ENCODE measurements around the gene SLIT1.

Gene SLIT1

GRCh38 chr10:97010695-97011206 lies 175.0 kb downstream of the SLIT1 start:
- H3K27ac Mint-ChIP-seq, result no peak overlapping the region
- peaks cover 0 to 6% of the 10 kb centered on the region in 2 donors for H3K27me3 Mint-ChIP-seq
- peaks cover 15 to 17% of the 10 kb centered on the region in 2 donors for H3K36me3 Mint-ChIP-seq
- H3K4me3 Mint-ChIP-seq, result no peak overlapping the region
- no peak for ATAC-seq (replicated peaks)
- H3K9me3 Mint-ChIP-seq, result peaks cover 14 to 16% of the 10 kb centered on the region in 2 donors
- DNase-seq, result no peak
- peaks cover 3 to 7% of the 10 kb centered on the region in 2 donors for H3K4me1 Mint-ChIP-seq

DNA sequence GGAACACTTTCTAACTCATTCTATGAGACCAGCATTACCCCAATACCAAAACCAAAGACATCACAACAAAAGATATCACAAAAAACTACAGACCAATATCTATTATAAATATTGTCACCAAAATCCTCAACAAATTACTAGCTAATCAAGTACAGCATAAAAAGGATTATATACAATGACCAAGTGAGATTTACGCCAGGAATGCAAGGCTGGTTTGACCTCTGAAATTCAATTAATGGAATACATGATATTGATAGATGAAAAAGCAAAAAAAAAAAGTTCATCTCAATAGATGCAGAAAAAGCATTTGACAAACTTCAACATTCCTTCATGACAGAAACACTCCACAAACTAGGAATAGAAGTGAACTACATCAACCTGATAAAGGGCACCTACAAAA lies 178.3 kb downstream of the SLIT1 start:
- Mint-ChIP-seq H3K27ac (no peak overlapping the region), H3K9me3 (peaks cover 17 to 20% of the 10 kb centered on the region in 2 donors), H3K27me3 (peaks cover 0 to 6% of the 10 kb centered on the region in 2 donors), H3K4me1 (peaks cover 3 to 7% of the 10 kb centered on the region in 2 donors), H3K36me3 (peaks cover 17 to 21% of the 10 kb centered on the region in 2 donors), H3K4me3 (no peak overlapping the region)
- no peak for DNase-seq
- no peak for ATAC-seq (replicated peaks)

DNA sequence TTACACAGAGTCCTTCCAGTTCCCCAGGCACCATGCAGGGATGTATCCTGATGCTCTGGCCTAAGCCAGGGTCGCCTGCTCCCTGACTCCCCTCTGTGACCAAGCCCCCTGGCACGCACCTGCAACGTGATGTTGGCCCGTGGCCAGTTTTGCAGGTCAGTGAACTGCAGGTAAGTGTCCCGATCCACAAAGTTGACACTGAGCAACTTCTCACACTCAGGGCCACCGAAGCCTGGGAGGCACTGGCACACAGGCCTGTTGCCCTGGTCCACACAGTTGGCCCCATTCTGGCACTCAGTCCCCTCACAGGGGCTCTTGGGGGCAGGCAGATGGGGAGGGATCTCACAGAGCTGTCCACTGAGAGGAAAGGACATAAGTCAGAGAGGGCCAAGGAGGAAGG lies 179.4 kb downstream of the SLIT1 start:
- Mint-ChIP-seq H3K36me3 (peaks cover 17 to 21% of the 10 kb centered on the region in 2 donors), H3K27ac (no peak overlapping the region), H3K27me3 (peaks cover 0 to 6% of the 10 kb centered on the region in 2 donors), H3K4me3 (no peak overlapping the region), H3K9me3 (peaks cover 17 to 20% of the 10 kb centered on the region in 2 donors), H3K4me1 (peaks cover 3 to 7% of the 10 kb centered on the region in 2 donors)
- ATAC-seq (replicated peaks) (no peak), DNase-seq (no peak)

DNA sequence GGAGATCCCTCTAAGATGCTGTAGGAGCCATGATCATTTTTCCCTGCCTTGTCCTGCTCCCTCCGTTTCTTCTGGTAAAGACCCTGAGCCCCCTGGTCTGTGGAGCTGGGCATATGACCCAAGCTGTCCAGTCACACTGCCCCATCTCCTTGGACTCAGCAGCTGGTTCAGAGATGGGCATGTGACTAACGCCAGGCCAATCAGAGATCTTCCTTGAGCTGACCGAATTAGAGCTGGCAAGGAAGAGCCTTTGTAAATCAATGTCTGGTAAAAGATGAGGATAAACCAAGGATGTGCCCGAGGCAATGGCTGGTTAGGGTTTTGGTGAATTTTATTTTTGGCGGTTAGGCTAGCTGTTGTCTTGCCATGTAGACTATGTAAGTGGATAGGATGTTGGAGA lies 180.4 kb downstream of the SLIT1 start:
- ATAC-seq (replicated peaks) (no peak), DNase-seq (no peak)
- Mint-ChIP-seq H3K27ac (no peak overlapping the region), H3K27me3 (peaks cover 0 to 6% of the 10 kb centered on the region in 2 donors), H3K9me3 (peaks cover 17 to 20% of the 10 kb centered on the region in 2 donors), H3K4me1 (peaks cover 3 to 5% of the 10 kb centered on the region in 2 donors), H3K36me3 (peaks cover 17 to 21% of the 10 kb centered on the region in 2 donors), H3K4me3 (no peak overlapping the region)

DNA sequence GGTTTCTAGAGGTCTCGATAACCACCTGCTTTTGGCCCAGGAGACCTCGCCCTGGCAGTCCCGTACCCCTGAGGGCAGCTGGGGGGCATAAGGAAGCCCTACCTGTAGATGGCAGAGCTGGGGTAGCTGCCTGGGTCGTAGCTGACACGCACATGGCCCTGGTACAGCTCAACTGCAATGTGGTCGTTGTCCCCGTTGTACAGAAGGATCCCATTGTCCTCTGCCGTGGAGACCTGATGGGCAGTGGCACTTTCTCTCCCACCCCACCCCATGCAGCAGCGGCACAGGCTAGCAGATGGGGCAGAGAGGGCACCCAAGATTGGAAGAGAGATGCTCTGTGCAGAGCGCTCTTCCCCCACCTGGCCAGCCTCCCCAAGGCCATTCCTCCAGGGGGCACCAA lies 181.2 kb downstream of the SLIT1 start:
- Mint-ChIP-seq H3K36me3 (peaks cover 15 to 21% of the 10 kb centered on the region in 2 donors), H3K27ac (no peak overlapping the region), H3K9me3 (peaks cover 17 to 20% of the 10 kb centered on the region in 2 donors), H3K4me3 (no peak overlapping the region), H3K27me3 (peaks cover 0 to 6% of the 10 kb centered on the region in 2 donors), H3K4me1 (no peaks in the 10 kb centered on the region)
- DNase-seq (no peak), ATAC-seq (replicated peaks) (no peak)

DNA sequence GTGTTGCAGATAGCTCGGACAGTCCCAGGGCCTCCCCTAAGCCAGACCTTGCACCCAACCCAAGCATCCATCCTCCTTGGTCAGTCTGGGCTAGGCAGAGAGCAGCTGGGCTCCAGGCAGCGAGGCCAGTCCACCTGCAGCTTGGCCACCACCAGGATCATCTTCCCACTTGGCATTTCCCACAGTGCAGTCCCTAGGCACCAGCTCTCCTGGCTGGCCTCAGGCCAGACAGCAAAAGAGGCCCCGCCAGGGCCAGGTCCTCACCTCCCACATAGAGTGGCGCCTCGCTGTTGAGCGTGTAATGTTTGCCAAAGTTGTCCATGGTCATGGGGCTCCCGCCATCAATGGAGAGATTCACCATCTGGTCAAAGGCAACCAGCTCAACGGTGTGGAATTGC lies 182.0 kb downstream of the SLIT1 start:
- Mint-ChIP-seq H3K27ac (no peak overlapping the region), H3K27me3 (peaks cover 0 to 6% of the 10 kb centered on the region in 2 donors), H3K9me3 (peaks cover 17 to 20% of the 10 kb centered on the region in 2 donors), H3K4me1 (no peaks in the 10 kb centered on the region), H3K4me3 (no peak overlapping the region), H3K36me3 (peaks cover 15 to 21% of the 10 kb centered on the region in 2 donors)
- DNase-seq (no peak), ATAC-seq (replicated peaks) (no peak)

GRCh38 chr10:97003151-97003803 lies 182.5 kb downstream of the SLIT1 start:
- H3K9me3 Mint-ChIP-seq, result peaks cover 17 to 20% of the 10 kb centered on the region in 2 donors
- H3K27me3 Mint-ChIP-seq, result peaks cover 0 to 6% of the 10 kb centered on the region in 2 donors
- no peak overlapping the region for H3K27ac Mint-ChIP-seq
- H3K4me1 Mint-ChIP-seq, result no peaks in the 10 kb centered on the region
- no peak for DNase-seq
- peaks cover 15 to 21% of the 10 kb centered on the region in 2 donors for H3K36me3 Mint-ChIP-seq
- no peak overlapping the region for H3K4me3 Mint-ChIP-seq
- no peak for ATAC-seq (replicated peaks)

- ATAC-seq (replicated peaks) (no peak), DNase-seq (no peak)
- no peak overlapping the region for H3K27ac Mint-ChIP-seq
- H3K36me3 Mint-ChIP-seq, result peaks cover 15 to 18% of the 10 kb centered on the region in 2 donors
- H3K9me3 Mint-ChIP-seq, result peaks cover 14 to 18% of the 10 kb centered on the region in 2 donors
- H3K27me3 Mint-ChIP-seq, result peaks cover 0 to 6% of the 10 kb centered on the region in 2 donors
- no peaks in the 10 kb centered on the region for H3K4me1 Mint-ChIP-seq
- no peak overlapping the region for H3K4me3 Mint-ChIP-seq
Observed at GRCh38 chr10:97002670-97003069, 183.1 kb downstream of the SLIT1 start.

DNA sequence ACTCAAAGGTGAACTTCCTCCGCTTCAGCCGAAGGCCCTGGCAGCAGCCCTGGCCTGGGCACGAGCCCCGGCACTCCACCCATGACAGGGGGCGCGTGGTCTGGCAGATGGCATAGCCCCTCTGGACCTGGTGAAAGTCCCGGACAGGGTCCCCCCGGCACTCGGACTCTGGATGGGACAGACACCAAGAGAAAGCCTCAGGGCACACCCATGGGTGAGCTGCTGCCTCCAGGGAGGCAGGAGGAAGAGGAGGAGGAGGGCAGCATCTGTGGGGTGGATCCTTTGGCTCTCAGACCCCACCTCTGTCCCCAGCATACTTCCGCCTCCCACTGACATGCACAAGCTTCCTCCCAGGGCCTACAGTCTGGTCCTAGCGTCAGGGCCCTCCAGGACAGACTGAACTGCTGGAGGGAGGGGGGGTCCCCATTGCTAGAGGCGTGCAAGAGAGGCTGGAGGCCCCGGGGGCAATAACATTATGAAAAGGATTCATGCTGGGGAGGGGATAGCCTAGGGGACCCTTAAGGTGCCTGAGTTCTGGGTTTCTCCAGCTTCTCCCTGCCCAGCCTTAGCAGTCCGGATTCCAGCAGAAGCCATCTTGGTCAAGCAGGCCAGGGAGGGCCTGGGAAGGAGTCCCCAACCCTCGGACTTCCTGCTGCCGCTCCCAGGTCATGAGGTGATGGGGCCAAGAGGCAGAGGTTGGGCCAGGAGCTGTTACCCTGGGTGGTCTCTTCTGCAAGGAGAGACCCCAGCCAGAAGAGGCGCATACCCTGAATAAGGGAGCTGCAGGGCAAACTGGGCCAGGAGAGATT lies 184.4 kb downstream of the SLIT1 start:
- peaks cover 0 to 1% of the 10 kb centered on the region in 2 donors for H3K27me3 Mint-ChIP-seq
- H3K9me3 Mint-ChIP-seq, result peaks cover 4 to 6% of the 10 kb centered on the region in 2 donors
- no peak for ATAC-seq (replicated peaks)
- H3K27ac Mint-ChIP-seq, result no peak overlapping the region
- H3K4me3 Mint-ChIP-seq, result no peak overlapping the region
- no peaks in the 10 kb centered on the region for H3K4me1 Mint-ChIP-seq
- H3K36me3 Mint-ChIP-seq, result peaks cover 6% of the 10 kb centered on the region in 2 donors
- no peak for DNase-seq

GRCh38 chr10:97000487-97001182 lies 185.1 kb downstream of the SLIT1 start:
- no peak overlapping the region for H3K4me3 Mint-ChIP-seq
- H3K4me1 Mint-ChIP-seq, result no peaks in the 10 kb centered on the region
- ATAC-seq (replicated peaks), result no peak
- peaks cover 3 to 4% of the 10 kb centered on the region in 2 donors for H3K36me3 Mint-ChIP-seq
- no peak overlapping the region for H3K27ac Mint-ChIP-seq
- peaks cover 2 to 3% of the 10 kb centered on the region in 2 donors for H3K9me3 Mint-ChIP-seq
- DNase-seq, result no peak
- H3K27me3 Mint-ChIP-seq, result no peaks in the 10 kb centered on the region

GRCh38 chr10:96999987-97000386 lies 185.8 kb downstream of the SLIT1 start:
- Mint-ChIP-seq H3K27ac (no peak overlapping the region), H3K36me3 (peaks cover 0 to 2% of the 10 kb centered on the region in 2 donors), H3K9me3 (no peaks in the 10 kb centered on the region), H3K27me3 (no peaks in the 10 kb centered on the region), H3K4me1 (no peaks in the 10 kb centered on the region), H3K4me3 (no peak overlapping the region)
- DNase-seq (no peak), ATAC-seq (replicated peaks) (no peak)

- no peak overlapping the region for H3K27ac Mint-ChIP-seq
- H3K4me1 Mint-ChIP-seq, result no peaks in the 10 kb centered on the region
- no peak overlapping the region for H3K4me3 Mint-ChIP-seq
- no peaks in the 10 kb centered on the region for H3K27me3 Mint-ChIP-seq
- H3K36me3 Mint-ChIP-seq, result peaks cover 0 to 2% of the 10 kb centered on the region in 2 donors
- ATAC-seq (replicated peaks), result no peak
- DNase-seq, result no peak
- H3K9me3 Mint-ChIP-seq, result no peaks in the 10 kb centered on the region
Observed at GRCh38 chr10:96999337-96999736, 186.4 kb downstream of the SLIT1 start.

GRCh38 chr10:96998329-96998888 lies 187.3 kb downstream of the SLIT1 start:
- ATAC-seq (replicated peaks) (no peak), DNase-seq (no peak)
- H3K4me1 Mint-ChIP-seq, result no peaks in the 10 kb centered on the region
- H3K4me3 Mint-ChIP-seq, result no peak overlapping the region
- no peaks in the 10 kb centered on the region for H3K27me3 Mint-ChIP-seq
- H3K36me3 Mint-ChIP-seq, result peaks cover 0 to 2% of the 10 kb centered on the region in 2 donors
- no peak overlapping the region for H3K27ac Mint-ChIP-seq
- H3K9me3 Mint-ChIP-seq, result no peaks in the 10 kb centered on the region
